GM21381 (cell line): ENCODE measurements around the gene SYTL4.
"Not testable (repeated sequence)": the region's sequence is repeated elsewhere in the genome, so short reads cannot be mapped to it uniquely, and the experiment has no call there.

Source experiments
- ATAC-seq: cut with Tn5 transposase; IDR thresholded peaks from one replicate; pipeline ENCODE4 v1.9.1; 2021; ENCODE audit warnings: mild to moderate bottlenecking, moderate library complexity; ENCODE audit not compliant: unreplicated experiment

SYTL4 gene

DNA sequence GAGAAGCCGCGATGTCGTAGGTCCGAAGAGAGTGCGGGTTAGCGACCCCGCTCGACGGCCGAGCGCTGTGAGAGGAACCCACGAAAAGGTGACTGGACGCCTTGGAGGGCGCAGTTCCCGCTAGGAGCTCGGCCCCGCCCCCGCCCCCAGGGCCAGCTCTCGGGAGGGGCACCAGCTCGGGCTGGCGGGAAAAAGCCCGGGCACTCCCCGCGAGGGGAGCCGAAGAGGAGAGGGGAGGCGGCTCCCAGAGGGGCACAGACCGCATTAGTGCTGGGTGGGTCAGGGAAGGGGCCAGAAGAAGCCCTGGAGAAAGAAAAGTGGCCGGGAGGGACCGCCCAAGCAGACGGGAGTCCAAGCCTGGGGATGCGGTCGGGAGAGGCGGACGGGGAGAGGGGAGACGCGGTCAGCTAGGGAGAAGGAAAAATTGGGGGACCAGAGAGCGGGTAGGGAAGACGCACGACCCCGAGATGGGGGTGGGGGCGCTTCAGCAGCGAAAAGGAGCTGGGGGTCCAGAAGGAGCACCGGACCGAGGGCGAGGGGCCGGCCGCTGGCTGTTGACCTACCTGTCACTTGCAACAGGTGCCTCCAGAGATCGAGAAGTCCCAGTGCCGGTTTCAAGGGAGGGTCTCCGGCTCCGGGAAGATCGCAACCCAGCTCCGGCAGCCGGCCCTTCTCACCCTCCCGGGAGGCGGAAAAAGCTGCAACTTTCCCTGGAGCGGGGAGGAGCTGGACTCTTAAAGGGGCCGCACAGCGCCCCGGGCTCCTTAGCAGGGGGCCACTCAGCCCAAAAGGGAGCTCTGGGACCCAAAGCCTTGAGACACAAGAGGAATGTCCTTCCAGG is at the start of gene SYTL4:
Gene SYTL4, minus strand, starts transcription at position 681 of the 841 bp plus-strand sequence. CDS start 30,084 bp downstream, outside the sequence.
- ATAC-seq, result no peak

DNA sequence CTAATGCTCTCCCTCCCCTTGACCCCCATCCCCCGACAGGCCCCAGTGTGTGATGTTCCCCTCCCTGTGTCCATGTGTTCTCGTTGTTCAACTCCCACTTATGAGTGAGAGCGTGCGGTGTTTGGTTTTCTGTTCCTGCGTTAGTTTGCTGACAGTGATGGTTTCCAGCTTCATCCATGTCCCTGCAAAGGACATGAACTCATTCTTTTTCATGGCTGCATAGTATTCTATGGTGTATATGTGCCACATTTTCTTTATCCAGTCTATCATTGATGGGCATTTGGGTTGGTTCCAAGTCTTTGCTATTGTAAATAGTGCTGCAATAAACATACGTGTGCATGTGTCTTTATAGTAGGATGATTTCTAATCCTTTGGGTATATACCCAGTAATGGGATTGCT is 37.5 kb upstream of the SYTL4 start:
- not testable (repeated sequence) for ATAC-seq

DNA sequence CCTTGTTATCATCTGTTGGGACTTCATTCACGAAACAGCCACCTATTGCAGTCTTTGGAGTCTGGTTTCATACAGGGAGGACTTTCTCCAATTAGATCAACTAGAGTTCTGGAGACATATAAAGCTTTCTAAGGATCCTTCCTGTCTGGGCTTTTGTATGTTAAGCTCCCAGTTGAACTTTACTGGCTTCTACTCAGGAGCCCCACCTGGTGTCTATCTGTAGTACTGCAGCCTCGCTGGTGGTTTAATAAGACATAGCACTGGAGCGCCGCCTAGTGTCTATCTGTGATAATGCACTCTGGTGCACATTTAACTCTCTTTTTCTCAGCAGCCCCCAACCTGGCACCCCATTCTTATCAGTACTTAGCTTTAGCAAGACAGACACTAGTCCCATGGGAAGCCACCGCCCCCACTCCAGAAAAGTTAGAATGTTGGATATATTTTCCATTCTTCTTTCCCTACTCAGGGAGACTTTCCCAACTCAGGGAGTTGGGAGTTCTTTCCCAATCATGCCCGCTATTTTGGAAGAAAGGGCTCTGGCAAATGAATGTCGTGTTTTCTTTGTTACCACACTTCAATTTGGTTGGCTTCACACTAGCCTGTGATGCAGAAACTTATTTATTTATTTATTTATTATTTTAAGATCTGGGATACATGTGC is 36.9 kb upstream of the SYTL4 start:
- ATAC-seq, result no peak

DNA sequence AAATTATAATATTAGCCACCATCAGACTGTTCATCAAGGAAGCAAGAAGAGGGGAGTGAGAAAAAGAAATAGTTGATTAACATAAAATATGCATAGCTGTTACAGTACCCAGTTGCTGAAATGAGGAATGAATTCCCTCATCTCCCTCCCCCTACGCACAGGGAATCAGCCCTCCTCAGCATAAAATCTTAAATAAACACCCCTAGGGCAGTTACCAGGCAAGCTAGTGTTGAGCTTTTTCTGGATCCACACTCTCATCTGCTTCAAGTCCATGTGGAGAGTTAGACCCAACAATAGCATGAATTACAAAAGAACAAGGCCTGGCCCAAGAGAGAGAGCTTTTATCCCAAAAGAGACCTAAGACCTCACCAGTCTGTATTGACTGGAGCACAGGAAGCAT is 19.0 kb upstream of the SYTL4 start:
- no peak for ATAC-seq

DNA sequence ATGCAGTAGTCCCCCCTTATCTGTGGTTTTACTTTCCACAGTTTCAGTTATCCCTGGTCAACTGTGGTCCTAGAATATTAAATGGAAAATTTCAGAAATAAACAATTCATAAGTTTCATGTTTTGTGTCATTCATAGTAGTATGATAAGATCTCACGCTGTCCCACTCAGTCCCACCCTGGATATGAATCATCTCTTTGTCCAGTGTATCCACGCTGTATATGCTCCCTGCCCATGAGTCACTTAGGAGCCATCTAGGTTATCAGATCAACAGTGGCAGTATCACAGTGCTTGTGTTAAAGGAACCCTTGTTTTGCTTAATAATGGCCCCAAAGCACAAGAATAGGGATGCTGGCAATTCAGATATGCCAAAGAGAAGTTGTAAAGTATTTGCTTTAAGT is 16.2 kb upstream of the SYTL4 start:
- no peak for ATAC-seq

DNA sequence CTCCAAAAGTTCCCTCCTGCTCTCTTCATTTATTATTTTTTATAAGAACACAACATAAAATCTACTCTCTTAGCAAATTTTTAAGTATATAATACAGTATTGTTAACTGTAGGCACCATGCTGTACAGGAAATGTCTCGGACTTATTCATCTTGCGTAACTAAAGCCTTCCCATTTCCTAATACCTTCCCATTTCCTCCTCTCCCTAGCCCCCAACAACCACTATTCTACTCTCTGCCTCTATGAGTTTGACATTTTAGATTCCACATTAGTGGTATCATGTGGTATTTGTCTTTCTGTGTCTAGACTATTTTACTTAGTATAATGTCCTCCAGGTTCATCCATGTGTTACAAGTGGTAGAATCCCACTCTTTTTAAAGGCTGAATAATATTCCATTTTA is 15.8 kb upstream of the SYTL4 start:
- ATAC-seq, result no peak

DNA sequence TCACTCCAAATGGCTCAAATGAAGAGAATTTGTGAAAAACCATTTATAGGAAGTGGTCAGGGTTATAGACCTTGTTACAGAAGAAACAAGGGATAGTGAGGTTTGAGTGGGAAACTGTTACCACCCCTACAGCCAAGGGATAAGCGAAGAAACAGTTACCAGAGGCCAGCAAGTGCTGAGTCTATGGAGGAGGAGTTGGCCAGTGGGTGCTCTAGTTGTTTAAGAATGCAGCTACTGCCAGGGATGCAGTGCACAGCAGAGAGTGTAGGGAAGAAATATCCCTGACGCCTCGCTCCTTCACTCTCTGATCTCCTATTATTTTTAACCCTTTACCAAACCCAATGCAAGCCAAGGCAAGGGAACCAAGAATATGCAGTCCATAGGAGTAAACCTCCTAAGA is 15.2 kb upstream of the SYTL4 start:
- ATAC-seq, result no peak

DNA sequence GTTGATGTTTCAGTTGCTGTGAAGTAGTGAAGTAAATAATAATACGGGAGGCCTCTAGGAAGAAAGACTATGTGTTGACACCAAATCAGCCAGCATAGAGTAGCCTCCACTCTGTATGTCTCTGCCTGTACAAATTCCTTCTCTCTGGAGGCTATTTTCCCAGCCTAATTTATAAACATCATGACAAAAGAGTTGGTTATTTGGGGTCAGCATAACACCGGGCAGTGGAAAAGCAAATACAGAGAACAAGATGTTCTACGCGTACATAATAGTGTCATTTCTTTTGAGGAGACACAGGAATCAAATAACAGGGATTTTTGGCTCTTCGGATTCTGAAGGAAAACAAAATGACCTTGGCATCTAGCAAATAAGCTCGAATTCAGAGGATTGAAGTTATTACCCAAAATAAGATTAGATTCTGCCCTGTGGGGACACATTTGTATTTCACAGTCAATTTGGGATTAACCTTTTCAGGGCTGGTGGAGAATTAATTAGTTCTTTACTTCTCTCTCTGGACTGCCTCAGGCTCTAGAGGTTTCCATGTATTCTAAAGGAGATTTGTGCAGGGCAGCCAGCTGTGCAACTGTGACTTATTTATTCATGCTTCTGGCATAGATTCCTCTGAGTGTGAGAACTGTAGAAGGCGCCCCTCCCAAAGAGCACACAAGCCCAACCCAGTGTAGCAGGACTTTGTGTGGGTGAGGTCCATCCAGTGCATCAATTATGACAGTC is 14.1 kb upstream of the SYTL4 start:
- ATAC-seq, result no peak

DNA sequence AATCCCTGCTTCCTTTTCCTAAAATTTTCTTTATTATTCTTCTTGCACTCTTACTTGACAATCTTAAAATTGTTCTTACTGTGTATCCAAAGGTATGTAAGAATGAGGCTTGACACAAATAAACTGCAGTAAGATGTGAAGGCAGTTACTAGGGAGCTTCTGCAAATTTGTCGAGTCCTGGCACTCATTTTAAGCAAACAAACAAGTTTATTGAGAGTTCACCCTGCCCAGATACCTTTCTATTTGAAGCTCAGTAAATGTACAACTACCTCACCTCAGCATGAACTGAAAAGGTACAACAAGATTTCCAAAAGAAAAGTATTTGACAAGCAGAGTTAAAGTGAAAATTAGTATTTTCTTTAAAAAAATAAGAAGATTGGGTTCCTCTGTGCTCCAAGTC is 13.3 kb upstream of the SYTL4 start:
- ATAC-seq, result no peak

DNA sequence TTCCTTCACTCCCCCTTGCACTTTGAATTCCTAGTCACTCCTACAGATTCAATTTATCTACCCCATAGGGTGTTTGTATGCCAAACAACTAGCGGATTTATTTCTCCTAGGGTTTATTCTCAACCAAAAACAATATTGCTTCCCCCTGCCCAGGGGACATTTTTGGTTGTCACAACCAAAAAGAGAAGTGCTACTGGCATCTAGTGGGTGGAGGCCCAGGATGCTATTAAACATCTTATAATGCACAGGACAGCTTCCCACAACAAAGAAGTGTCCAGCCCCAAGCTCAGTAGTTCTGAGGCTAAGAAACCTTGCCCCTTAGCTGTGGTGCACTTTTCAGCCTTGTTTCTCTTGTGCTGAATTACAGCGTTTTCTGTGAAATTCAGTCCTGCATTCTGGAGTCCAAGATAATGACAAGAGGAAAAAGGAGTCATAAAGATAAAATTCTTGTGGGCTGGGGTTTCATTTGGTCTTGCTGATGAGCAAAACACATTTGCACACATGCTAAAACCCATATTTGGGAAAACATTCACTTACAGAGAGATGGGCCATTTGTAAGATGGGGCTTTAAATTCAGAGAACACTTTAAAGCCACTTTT is 11.2 kb upstream of the SYTL4 start:
- ATAC-seq, result no peak

DNA sequence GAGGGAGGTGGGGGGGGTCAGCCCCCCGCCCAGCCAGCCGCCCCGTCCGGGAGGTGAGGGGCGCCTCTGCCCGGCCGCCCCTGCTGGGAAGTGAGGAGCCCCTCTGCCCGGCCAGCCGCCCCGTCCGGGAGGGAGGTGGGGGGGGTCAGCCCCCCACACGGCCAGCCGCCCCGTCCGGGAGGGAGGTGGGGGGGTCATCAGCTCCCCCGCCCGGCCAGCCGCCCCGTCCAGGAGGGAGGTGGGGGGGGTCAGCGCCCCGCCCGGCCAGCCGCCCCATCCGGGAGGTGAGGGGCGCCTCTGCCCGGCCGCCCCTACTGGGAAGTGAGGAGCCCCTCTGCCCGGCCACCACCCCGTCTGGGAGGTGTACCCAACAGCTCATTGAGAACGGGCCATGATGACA is 7.9 kb downstream of the SYTL4 start:
- ATAC-seq, result not testable (repeated sequence)

DNA sequence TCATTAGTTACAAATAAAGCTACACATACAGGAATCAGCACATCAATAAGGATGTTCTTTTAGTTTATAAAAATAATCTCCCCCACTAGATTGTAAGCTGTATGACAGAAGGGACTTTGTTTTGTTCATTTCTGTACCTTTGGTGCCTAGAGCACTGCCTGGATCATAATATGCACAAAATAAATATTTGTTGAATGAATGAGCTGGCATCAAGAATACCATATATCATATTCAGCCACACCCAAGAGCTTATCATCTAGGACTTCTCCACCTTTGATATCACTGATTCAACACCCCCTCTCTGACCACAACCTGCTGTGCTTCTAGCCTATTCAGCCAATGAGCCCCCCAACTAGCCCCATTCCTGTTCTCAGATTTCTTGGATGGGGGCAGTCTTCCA is 10.6 kb downstream of the SYTL4 start:
- no peak for ATAC-seq

DNA sequence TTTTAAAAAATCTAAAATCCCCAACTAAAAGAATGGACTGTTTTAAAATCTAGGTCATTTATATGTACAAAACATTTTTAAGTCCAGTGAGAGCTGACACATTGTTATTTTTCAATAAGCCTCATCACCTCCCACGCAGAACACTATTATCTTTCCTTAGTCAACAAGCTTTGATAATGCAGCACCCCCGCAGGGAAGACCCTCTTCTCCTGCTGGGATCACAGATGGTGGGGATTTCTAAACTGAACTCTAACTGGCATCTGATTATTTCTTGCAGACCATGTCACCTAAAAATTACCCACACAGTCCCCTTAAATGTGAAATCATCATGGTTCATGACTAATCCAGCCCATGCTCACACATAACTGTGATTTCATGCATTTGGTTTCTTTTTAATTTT is 11.6 kb downstream of the SYTL4 start:
- no peak for ATAC-seq

DNA sequence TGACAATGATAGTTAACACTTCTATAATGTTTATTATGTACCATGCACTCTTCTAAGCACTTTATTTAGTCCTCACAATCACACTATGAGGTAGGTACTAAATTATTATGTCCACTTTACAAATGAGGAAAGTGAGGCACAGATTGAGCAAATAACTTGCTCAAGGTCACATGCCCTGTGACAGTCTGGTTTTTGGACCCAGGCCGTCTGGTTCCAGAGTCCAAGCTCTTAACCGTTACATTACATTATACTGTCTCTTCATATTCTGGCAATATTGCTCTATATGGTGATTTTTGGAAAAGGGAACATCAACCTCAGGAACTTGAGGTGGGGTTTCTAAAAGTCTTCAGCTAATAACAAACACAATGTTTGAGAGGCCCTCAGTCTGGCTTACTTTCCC is 12.8 kb downstream of the SYTL4 start:
- ATAC-seq, result no peak

DNA sequence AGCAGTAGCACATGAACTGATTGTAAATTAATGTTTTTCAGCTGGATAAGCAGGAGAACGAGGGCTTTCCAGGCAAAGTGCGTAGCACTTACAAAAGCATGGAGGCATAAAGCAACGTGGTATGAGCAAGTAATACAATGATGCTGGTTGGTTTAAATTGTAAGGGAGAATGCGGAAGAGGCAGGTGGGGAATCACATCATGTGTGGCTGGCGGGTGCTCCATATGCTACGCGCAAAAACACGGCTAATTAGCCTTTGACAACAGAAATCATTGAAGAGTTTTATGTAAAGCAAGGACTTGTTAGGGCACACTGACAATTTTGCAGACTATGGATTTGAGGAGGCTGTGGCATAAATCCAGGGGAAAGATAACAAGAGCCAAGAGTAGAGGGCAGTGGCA is 14.6 kb downstream of the SYTL4 start:
- ATAC-seq, result no peak

DNA sequence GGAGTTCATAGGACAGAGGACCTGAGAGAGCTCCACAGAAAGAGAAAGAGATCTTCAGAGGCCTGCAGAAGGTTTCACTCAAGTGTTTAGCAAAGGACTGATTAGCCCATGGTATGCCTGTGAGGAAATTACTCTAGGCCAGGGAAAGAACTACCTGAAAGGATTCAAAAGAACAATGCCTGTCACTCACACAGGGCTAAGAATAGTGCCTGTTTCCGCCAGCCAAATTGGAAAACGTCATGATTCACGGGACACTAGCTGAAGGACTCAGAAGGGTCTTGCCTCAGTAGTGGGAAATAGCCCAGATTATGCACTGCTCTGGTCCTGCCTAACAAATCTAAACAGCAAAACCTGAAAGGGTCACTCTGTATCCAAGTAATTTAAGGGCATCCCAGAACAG is 21.1 kb downstream of the SYTL4 start:
- no peak for ATAC-seq

DNA sequence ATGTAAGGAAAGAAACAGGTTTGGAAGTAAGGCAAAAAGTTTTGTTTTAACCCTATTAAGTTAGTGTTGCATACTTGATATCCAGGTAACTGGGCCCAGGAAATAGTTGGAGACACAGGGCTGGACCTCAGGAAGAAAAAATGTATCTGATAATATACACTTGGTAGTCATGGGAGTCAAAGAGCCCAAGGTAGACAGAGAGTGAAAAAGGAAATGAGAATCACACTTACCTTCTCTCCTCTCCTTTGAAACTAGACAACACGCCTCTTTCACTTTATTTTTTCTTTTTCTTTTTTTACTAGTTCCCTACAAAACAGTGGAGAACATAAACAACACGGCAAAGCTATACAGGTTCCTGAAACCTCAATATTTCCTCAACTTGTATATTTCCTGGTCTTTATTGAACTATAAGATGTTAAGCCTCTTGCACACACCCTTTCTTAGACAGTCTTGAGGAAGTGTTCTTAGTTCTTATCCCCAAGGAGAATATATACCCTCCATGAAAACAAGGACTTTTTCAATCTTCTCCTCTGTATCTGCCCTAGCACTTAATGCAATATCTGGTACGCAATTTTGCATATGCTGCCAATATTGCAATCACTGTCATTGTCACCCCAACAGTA is 27.2 kb downstream of the SYTL4 start:
- no peak for ATAC-seq

DNA sequence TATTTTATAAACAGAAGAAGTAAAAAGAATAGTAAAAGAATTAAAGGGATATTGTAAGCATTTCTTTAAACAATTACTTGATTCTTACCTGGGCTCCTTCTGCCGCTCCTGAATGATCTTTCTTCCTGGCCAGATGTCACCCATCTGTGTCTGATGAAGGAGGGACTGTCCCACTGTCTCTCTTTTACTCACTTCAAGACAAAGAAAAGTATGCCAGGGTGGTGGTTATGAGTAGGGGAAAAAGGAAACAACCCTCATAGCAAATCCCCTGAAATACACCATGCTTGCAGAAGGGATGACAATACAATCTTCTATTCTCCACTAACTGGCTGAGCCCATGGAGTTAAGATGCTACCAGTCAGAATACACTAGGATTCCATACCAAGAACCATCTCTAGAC is 31.1 kb downstream of the SYTL4 start:
- no peak for ATAC-seq

DNA sequence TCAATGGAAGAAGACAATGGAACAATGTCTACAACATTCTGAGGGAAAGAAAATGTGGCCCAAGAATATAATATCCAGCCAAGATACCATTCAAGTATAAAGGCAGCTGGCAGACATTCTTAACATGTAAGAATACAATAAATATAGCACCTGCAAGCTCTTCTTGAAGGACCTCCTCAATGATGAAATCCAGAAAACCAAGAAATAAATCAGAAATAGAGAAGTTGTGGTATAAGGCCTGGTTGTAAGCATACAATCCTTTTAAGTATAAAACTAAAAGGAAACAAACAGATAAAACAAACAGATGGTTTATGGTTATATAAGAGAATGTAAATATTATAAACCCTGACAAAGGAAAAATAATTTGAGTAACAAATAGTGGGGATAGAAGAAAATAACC is 33.4 kb downstream of the SYTL4 start:
- no peak for ATAC-seq

DNA sequence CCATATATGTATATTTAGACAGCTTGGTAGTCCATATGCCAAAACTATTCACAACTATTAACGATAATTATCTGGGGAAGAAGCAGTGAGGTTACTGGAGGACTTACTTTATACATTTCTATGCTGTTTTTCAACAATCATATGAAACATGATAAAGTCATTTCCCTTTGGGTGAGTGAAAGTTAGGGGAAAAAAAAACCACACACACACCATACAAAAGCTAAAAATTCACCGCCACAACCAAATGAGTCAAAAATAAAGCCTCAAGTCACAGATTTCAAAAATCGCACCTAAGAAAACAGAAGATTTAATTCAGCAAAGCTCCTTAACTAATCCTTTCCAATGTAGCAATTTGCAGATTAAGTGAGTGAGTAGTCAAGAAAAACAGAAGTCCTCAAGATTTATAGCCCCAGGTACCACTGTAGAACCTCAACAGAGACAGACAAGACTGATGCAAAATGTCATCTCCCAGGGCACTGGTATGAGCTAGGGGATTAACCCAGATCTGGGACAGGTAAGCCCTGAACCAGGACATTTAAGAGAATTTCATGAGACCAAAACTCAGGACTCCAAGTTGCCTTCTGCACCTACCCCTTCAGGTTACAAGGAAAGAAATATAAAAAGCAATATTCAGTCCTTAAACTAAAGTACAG is 35.1 kb downstream of the SYTL4 start:
- ATAC-seq, result no peak
